Measurements from ENCODE around the gene RPL31.

DNA sequence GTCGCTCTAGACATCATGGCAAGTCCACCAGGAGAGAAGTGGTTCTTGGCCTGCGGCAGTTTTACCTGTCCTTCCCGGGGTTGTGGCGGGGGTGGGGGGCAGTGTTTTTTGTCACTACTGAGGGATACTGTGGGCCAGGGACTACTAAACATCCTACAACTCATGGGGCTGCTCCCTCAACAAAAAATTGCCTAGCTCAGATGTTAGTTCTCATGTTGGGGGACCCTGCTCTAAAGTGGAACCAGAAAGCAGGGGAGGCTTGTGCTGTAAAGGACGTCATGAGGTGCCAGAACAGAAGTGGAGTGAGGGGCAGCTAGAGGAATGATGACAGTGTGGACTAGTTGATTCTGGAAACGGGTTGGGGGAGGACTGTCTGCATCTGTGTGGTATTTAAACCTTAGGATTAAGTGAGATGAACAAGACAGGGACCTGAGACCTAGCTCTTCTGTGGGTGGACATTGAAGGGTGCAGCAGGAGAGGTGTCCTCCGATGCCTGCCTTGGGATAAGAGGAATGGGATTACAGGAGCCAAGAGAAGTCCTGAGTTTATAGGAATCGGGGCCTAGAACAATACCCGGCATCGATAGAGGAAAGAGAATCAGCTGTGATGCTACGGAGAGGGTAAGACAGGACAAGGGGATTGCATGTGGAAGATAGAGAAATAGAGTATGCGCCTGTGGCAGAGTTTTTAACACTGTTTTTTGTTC lies 2.7 kb downstream of the RPL31 start:
- TF ChIP-seq, protein P1, sequence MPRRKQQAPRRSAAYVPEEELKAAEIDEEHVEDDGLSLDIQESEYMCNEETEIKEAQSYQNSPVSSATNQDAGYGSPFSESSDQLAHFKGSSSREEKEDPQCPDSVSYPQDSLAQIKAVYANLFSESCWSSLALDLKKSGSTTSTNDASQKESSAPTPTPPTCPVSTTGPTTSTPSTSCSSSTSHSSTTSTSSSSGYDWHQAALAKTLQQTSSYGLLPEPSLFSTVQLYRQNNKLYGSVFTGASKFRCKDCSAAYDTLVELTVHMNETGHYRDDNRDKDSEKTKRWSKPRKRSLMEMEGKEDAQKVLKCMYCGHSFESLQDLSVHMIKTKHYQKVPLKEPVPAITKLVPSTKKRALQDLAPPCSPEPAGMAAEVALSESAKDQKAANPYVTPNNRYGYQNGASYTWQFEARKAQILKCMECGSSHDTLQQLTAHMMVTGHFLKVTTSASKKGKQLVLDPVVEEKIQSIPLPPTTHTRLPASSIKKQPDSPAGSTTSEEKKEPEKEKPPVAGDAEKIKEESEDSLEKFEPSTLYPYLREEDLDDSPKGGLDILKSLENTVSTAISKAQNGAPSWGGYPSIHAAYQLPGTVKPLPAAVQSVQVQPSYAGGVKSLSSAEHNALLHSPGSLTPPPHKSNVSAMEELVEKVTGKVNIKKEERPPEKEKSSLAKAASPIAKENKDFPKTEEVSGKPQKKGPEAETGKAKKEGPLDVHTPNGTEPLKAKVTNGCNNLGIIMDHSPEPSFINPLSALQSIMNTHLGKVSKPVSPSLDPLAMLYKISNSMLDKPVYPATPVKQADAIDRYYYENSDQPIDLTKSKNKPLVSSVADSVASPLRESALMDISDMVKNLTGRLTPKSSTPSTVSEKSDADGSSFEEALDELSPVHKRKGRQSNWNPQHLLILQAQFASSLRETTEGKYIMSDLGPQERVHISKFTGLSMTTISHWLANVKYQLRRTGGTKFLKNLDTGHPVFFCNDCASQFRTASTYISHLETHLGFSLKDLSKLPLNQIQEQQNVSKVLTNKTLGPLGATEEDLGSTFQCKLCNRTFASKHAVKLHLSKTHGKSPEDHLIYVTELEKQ (CRISPR knock-in tag; IDR thresholded peaks at IDR 0.05), result no peak
- TF ChIP-seq SP2 (IDR thresholded peaks at IDR 0.05; ENCODE audit: extremely low read depth, low read depth, low read length, poor library complexity, severe bottlenecking) (no peak), ATF6 (CRISPR knock-in tag; IDR thresholded peaks at IDR 0.05) (no peak), DNMT1 (IDR thresholded peaks at IDR 0.05) (no peak), POLR2A (conservative IDR thresholded peaks at IDR 0.05) (peak; percentile 50; the same call in 1 of the 2 replicates), MAFK (IDR thresholded peaks at IDR 0.05; ENCODE audit: low read length) (no peak), ZMIZ1 (IDR thresholded peaks at IDR 0.05; ENCODE audit: low read depth in 2 of 2, low read length in 2 of 2) (no peak), SMAD3 (CRISPR knock-in tag; conservative IDR thresholded peaks at IDR 0.05) (no peak), SRSF9 (IDR thresholded peaks at IDR 0.05; ENCODE audit: borderline replicate concordance, low read depth, low read length) (no peak), TOE1 (IDR thresholded peaks at IDR 0.05; ENCODE audit: borderline replicate concordance) (no peak), TOE1 (CRISPR knock-in tag; IDR thresholded peaks at IDR 0.05; ENCODE audit: borderline replicate concordance, low read depth) (no peak), FOXM1 (IDR thresholded peaks at IDR 0.05; ENCODE audit: low read depth) (no peak), FOXM1 (CRISPR knock-in tag; IDR thresholded peaks at IDR 0.05; ENCODE audit: low read depth) (no peak)
- TF ChIP-seq, protein P2, sequence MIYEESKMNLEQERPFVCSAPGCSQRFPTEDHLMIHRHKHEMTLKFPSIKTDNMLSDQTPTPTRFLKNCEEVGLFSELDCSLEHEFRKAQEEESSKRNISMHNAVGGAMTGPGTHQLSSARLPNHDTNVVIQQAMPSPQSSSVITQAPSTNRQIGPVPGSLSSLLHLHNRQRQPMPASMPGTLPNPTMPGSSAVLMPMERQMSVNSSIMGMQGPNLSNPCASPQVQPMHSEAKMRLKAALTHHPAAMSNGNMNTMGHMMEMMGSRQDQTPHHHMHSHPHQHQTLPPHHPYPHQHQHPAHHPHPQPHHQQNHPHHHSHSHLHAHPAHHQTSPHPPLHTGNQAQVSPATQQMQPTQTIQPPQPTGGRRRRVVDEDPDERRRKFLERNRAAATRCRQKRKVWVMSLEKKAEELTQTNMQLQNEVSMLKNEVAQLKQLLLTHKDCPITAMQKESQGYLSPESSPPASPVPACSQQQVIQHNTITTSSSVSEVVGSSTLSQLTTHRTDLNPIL (CRISPR knock-in tag; IDR thresholded peaks at IDR 0.05), result no peak
